HUDEP-2 (cell line): ENCODE data around the gene SRI.
"Not testable (repeated sequence)": the region's sequence is repeated elsewhere in the genome, so short reads cannot be mapped to it uniquely, and the experiment has no call there.

Experiments used
- DNase-seq, 76 experiments: peaks; one replicate each; lab custom pipeline; 2025; ENCODE audit not compliant: unreplicated experiment in 76 of 76; lab: John Stamatoyannopoulos, UW

The SRI gene

GRCh38 chr7:88191911-88192310 is 27.9 kb downstream of the SRI start:
- no peak for DNase-seq

- DNase-seq, result no peak
These were observed 34.2 kb downstream of the SRI start for GRCh38 chr7:88185650-88186049.

- peak in 10 of 76 experiments; percentile 4 to 30 (median 11) for DNase-seq
These were observed 35.0 kb downstream of the SRI start for GRCh38 chr7:88184848-88185304.

- no peak for DNase-seq
These were observed 36.8 kb downstream of the SRI start for GRCh38 chr7:88183051-88183450.

GRCh38 chr7:88176190-88176589 is 43.6 kb downstream of the SRI start:
- DNase-seq, result no peak

GRCh38 chr7:88172842-88173241 is 47.0 kb downstream of the SRI start:
- DNase-seq, result no peak

- peak in 2 of 76 experiments; percentile 8 to 33 for DNase-seq
These were observed 50.0 kb downstream of the SRI start for GRCh38 chr7:88169717-88170320.

GRCh38 chr7:88167721-88168120 is 52.1 kb downstream of the SRI start:
- DNase-seq, result no peak

GRCh38 chr7:88167223-88167622 is 52.6 kb downstream of the SRI start:
- no peak for DNase-seq

- DNase-seq, result no peak
These were observed 54.1 kb downstream of the SRI start for GRCh38 chr7:88165697-88166096.

GRCh38 chr7:88159741-88160140 is 60.1 kb downstream of the SRI start:
- DNase-seq, result not testable (repeated sequence)

GRCh38 chr7:88156356-88156755 is 63.5 kb downstream of the SRI start:
- no peak for DNase-seq

- no peak for DNase-seq
These were observed 64.1 kb downstream of the SRI start for GRCh38 chr7:88155756-88156155.
